Body of pancreas (tissue), 4 donors: ENCODE results near the gene DUSP5.

ENCODE experiments used
- CTCF ChIP-seq, 7 experiments: fragments of 450-650 bp in 4 of 7; fragments of 200-600 bp in 3 of 7; sonication (generic) in 3 of 7; IDR thresholded peaks; one replicate each; pipeline ENCODE4 v1.5.1; 2016 to 2019; ENCODE audit warnings: antibody characterized with exemption in 7 of 7
- POLR2A ChIP-seq, 3 donors: fragments of 450-650 bp; IDR thresholded peaks; one replicate each; pipeline ENCODE4 v1.6.1; 2016; ENCODE audit warnings: antibody characterized with exemption in 3 of 3, mild to moderate bottlenecking in 2 of 3

DNA sequence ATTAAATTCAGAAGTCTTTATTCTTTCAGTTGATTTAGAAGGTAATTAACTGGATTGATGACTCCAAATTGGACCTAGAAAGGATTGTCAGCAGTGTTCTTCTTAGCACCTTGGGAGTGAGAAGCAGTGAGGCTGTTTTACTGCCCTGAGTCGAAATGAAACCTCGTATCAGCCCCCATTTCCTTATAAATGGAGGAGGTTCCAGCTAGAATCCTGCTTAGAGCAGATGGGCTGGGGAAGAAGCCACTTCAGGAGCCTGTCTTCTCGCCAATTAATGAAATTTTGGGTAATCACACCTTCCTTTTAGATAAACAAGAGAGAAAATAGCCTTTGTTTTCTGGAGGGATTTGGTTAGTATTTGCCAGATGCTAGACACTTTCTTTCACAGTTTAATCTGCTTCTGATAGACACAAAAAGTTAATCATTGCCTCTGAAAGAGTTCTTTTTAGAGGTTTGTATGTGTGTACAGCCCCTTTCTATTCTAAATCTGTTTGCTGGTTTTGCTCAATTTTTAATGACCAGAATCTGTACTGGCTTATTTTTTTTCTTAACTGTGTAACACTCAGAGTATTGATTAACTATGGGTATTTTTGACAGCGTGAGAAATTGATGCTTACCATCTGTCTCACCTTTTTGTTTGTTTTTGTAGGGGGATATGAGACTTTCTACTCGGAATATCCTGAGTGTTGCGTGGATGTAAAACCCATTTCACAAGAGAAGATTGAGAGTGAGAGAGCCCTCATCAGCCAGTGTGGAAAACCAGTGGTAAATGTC is 4.6 kb downstream of the DUSP5 start:
- TF ChIP-seq CTCF (IDR thresholded peaks at IDR 0.05) (no peak), POLR2A (IDR thresholded peaks at IDR 0.05) (no peak)
